PFSK-1 (cell line): ENCODE results near the gene ATF7IP2.

Source experiments
- FOXP2 ChIP-seq: optimal IDR thresholded peaks from 2 replicates; pipeline ENCODE3; 2011; ENCODE audit warnings: borderline replicate concordance, control low read depth, inconsistent platforms; ENCODE audit not compliant: insufficient read depth; ENCODE audit errors: extremely low read length, extremely low read depth
- POLR2AphosphoS5 ChIP-seq: IDR thresholded peaks from 2 replicates; pipeline ENCODE4 v1.6.1; 2012; ENCODE audit warnings: low read depth, mild to moderate bottlenecking, control low read depth, low read length, moderate library complexity
- SIN3A ChIP-seq: IDR thresholded peaks from 2 replicates; pipeline ENCODE4 v1.6.1; 2012; ENCODE audit warnings: mild to moderate bottlenecking, low read length, moderate library complexity, borderline replicate concordance; ENCODE audit not compliant: insufficient read depth
- TAF1 ChIP-seq: IDR thresholded peaks from 2 replicates; pipeline ENCODE4 v1.6.1; 2012; ENCODE audit warnings: low read length, control low read depth, borderline replicate concordance; ENCODE audit not compliant: insufficient read depth
- TF ChIP-seq, protein P1 (sequence below), 2 experiments: IDR thresholded peaks; 2 replicates each; pipeline versions ENCODE4 v1.6.1 to v1.8.0; 2011 to 2012; ENCODE audit warnings: low read depth in 2 of 2, low read length in 2 of 2, control low read depth in 1 of 2, inconsistent platforms in 1 of 2, mild to moderate bottlenecking in 1 of 2, moderate library complexity in 1 of 2; ENCODE audit not compliant: insufficient read depth in 1 of 2

Gene ATF7IP2

GRCh38 chr16:10480151-10480550 is 94.3 kb downstream of the ATF7IP2 start:
- TF ChIP-seq SIN3A, result no peak
- no peak for TF ChIP-seq TAF1
- no peak for TF ChIP-seq FOXP2
- no peak for TF ChIP-seq POLR2AphosphoS5
- TF ChIP-seq, protein P1, sequence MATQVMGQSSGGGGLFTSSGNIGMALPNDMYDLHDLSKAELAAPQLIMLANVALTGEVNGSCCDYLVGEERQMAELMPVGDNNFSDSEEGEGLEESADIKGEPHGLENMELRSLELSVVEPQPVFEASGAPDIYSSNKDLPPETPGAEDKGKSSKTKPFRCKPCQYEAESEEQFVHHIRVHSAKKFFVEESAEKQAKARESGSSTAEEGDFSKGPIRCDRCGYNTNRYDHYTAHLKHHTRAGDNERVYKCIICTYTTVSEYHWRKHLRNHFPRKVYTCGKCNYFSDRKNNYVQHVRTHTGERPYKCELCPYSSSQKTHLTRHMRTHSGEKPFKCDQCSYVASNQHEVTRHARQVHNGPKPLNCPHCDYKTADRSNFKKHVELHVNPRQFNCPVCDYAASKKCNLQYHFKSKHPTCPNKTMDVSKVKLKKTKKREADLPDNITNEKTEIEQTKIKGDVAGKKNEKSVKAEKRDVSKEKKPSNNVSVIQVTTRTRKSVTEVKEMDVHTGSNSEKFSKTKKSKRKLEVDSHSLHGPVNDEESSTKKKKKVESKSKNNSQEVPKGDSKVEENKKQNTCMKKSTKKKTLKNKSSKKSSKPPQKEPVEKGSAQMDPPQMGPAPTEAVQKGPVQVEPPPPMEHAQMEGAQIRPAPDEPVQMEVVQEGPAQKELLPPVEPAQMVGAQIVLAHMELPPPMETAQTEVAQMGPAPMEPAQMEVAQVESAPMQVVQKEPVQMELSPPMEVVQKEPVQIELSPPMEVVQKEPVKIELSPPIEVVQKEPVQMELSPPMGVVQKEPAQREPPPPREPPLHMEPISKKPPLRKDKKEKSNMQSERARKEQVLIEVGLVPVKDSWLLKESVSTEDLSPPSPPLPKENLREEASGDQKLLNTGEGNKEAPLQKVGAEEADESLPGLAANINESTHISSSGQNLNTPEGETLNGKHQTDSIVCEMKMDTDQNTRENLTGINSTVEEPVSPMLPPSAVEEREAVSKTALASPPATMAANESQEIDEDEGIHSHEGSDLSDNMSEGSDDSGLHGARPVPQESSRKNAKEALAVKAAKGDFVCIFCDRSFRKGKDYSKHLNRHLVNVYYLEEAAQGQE (IDR thresholded peaks at IDR 0.05; ENCODE audit: insufficient read depth in 1 of 2, low read depth in 2 of 2, low read length in 2 of 2), result no peak

- no peak for TF ChIP-seq SIN3A
- no peak for TF ChIP-seq TAF1
- TF ChIP-seq FOXP2, result no peak
- no peak for TF ChIP-seq POLR2AphosphoS5
- TF ChIP-seq, protein P1 (IDR thresholded peaks at IDR 0.05; ENCODE audit: insufficient read depth in 1 of 2, low read depth in 2 of 2, low read length in 2 of 2), result no peak
These were observed 99.3 kb downstream of the ATF7IP2 start for GRCh38 chr16:10485159-10485558.

GRCh38 chr16:10485698-10486382 is 100.0 kb downstream of the ATF7IP2 start:
- TF ChIP-seq POLR2AphosphoS5 (no peak), SIN3A (no peak), FOXP2 (no peak)

DNA sequence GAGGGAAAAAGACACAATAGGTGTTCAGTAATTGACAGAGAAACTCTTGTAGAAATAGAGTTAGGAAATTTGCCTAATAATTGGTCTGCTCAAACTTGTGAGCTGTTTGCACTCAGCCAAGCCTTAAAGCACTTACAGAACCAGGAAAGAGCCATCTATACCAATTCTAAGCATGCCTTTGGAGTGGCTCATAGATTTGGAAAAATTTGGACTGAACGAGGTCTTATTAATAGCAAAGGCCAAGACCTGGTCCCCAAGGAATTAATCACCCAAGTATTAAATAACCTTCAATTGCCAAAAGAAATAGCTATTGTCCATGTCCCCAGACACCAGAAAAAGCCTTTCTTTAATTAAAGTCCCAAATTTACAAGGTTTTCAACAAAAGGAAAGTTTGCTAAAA is 104.3 kb downstream of the ATF7IP2 start:
- TF ChIP-seq POLR2AphosphoS5 (no peak), FOXP2 (no peak), TAF1 (no peak), SIN3A (no peak)
- TF ChIP-seq, protein P1 (IDR thresholded peaks at IDR 0.05; ENCODE audit: insufficient read depth in 1 of 2, low read depth in 2 of 2, low read length in 2 of 2), result no peak

DNA sequence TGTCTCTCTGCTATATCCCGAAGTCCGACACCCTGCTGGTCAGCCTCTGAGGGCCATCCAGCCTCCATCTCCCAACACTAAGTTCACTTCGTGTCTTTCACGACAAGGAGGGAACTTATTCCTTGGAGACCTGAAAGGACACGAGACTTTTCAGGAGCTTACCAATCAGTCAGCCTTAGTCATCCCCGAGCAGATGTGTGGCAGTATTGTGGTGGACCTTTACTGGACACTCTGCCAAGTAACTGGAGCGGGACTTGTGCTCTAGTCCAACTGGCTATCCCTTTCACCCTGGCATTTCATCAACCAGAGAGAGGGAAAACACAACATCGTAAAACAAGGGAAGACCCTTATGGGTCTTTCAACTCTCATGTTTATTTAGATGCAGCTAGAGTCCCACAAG is 107.4 kb downstream of the ATF7IP2 start:
- TF ChIP-seq, protein P1 (IDR thresholded peaks at IDR 0.05; ENCODE audit: insufficient read depth in 1 of 2, low read depth in 2 of 2, low read length in 2 of 2), result no peak
- TF ChIP-seq FOXP2, result no peak
